Right ventricle myocardium superior (tissue), 1 donor: Measurements from ENCODE around the gene DSE. TPM values are rescaled to one million over a fixed set of nuclear protein-coding genes. Genes with fewer than 3 reads are reported as not detected.

ENCODE experiments used
- ATAC-seq: fragments of 200-7000 bp; cut with Tn5 transposase; one replicate; pipeline ENCODE4 v1.9.1; 2020; ENCODE audit warnings: mild to moderate bottlenecking; ENCODE audit not compliant: poor library complexity
- DNase-seq: peaks from one replicate; pipeline ENCODE4 v3.0.0-alpha.2; 2020
- intact Hi-C: fragments of 100-400 bp; cut with DNase I; formaldehyde crosslinking; loops from one replicate; pipeline ENCODE4 v1.11.2; 2022
- total RNA-seq: library from RNA; stranded (reverse); fragmentation: NEBNext Ultra II Directional; extraction: Animal tissue kit (Norgen Biotek cat#: 25700); gene quantifications from one replicate; pipeline ENCODE4 v1.2.1, GENCODE V29; 2021
- donor health status: DM: no; HTN: yes; CAD: no; lungs with severe emphysema.

Gene DSE
- total RNA-seq, 1 donor from 2014 or later = 10.2 TPM

GRCh38 chr6:116485559-116486184, 114.9 kb downstream of the DSE start:
- DNase-seq (no peak), ATAC-seq (no peak)
- intact Hi-C loops = no loop called here

DNA sequence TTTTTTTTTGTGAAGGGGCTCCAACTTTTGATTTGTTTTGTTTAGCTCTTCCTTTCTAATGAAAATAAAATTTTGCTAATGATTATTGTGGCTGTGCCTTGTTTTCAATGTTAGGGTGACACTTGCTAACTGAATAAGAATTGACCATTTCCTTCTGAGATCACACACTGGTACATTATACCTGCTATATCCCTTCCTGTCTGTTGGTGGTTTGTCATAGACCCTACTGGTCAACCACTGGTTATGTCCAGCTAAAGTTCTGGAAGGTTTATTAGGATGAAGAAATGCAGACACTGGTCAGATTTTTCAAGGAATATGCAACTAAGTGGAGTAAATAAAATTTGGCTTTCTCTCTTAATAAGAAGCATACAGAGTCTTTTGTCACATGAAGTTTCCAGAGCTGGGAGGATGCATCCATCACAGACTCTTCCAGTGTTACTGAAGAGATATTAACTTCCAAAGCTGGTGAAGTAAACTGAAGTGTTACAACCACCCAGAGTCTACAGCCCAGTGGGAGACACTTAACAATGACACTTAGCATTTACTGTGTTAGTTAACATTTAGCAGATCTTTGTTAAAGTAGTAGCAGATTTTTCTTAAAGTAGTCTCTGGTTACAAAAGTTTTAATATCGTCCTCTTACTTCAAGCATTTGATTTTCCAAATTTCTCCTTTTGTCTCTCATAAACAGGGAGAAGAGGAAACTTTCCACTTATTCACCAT, 121.0 kb downstream of the DSE start:
- ATAC-seq = no peak
- DNase-seq = no peak
- intact Hi-C loops = no loop called here

DNA sequence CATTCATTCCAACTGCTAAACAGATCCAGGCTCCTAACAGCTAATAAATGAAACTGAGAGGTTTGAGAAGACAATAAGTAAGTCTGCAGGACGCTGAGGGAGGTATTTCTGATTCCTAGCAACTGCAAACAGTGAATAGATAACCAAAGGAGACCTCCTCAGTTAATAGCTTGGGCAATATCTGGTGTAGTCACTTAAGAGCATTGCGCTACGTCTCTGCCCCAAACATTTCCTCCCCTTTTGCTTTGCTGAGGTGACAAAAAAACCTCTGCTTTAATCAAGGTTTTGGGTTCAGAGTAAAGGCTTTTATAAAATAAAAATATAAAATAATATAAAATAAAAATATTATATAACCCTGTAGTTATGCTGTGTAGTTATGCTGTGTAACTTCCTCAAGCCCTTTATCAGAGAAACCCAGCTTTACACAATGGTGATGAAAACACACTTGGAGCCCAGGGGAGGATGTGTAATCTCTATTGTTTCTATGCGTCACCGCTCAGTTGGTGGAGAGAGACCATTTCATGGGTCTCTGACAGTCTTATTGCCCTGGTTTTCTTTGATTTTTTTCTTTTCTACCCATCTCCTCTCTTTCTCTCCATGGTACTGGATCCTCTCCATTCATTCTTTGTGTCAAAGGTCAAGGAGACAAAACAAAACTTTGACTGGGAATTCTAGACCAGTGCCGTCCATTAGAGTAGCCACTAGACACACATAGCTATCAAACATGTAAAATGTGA, 121.8 kb downstream of the DSE start:
- DNase-seq (no peak), ATAC-seq (no peak)
- intact Hi-C loops = no loop called here

Other genes with a start within 250 kb of the DSE start
- gene COL10A1, start 244.8 kb upstream of the DSE start, total RNA-seq = not detected
- gene TSPYL4, start 116.9 kb upstream of the DSE start, total RNA-seq = 26.0 TPM
- 70.3 TPM for gene TSPYL1, start 91.0 kb upstream of the DSE start, total RNA-seq
- 1.4 TPM for gene CALHM6, start 90.4 kb downstream of the DSE start, total RNA-seq
- gene CALHM5, start 140.7 kb downstream of the DSE start, total RNA-seq = 2.2 TPM
- 0.11 TPM for gene TRAPPC3L, start 174.7 kb downstream of the DSE start, total RNA-seq
- not detected for gene CALHM4, start 182.8 kb downstream of the DSE start, total RNA-seq
- 65.2 TPM for gene RWDD1, start 200.6 kb downstream of the DSE start, total RNA-seq
- gene RSPH4A, start 245.5 kb downstream of the DSE start, total RNA-seq = not detected